MM.1S (cell line): Measurements from ENCODE around the gene IRX6.

Experiments
- DNase-seq: peaks from one replicate; pipeline ENCODE4 v3.0.0-alpha.2; 2015
- H2AFZ ChIP-seq: fragments of 300-600 bp; sonication (generic); 2 replicates; pipeline ENCODE4 v1.6.0; 2016; ENCODE audit warnings: antibody characterized with exemption, low read length
- H3F3A ChIP-seq: fragments of 300-600 bp; sonication (generic); 2 replicates; pipeline ENCODE4 v1.6.1; 2016; ENCODE audit warnings: mild to moderate bottlenecking, antibody characterized with exemption, low read length, moderate library complexity, mixed read lengths; ENCODE audit not compliant: insufficient read depth
- H3K27ac ChIP-seq: fragments of 300-600 bp; sonication (generic); 2 replicates; pipeline ENCODE4 v1.5.1; 2016; ENCODE audit warnings: mild to moderate bottlenecking, low read length
- H3K27me3 ChIP-seq: fragments of 300-600 bp; sonication (generic); replicated peaks from 2 replicates; pipeline ENCODE4 v1.6.0; 2016; ENCODE audit warnings: low read length; ENCODE audit not compliant: insufficient read depth
- H3K36me3 ChIP-seq: fragments of 300-600 bp; sonication (generic); replicated peaks from 2 replicates; pipeline ENCODE4 v1.6.1; 2016; ENCODE audit warnings: mild to moderate bottlenecking, low read length, mixed read lengths; ENCODE audit not compliant: insufficient read depth
- H3K4me1 ChIP-seq: fragments of 300-600 bp; sonication (generic); 2 replicates; pipeline ENCODE4 v1.6.1; 2016; ENCODE audit warnings: low read length, mixed read lengths
- H3K4me2 ChIP-seq: fragments of 300-600 bp; sonication (generic); 2 replicates; pipeline ENCODE4 v1.6.0; 2016; ENCODE audit warnings: low read depth, low read length
- H3K4me3 ChIP-seq: fragments of 300-600 bp; sonication (generic); 2 replicates; pipeline ENCODE4 v1.5.1; 2016; ENCODE audit warnings: low read length, mixed read lengths
- H3K79me2 ChIP-seq: fragments of 300-600 bp; sonication (generic); 2 replicates; pipeline ENCODE4 v1.6.1; 2016; ENCODE audit warnings: mixed run types, low read length, mixed read lengths
- H3K9ac ChIP-seq: fragments of 300-600 bp; sonication (generic); 2 replicates; pipeline ENCODE4 v1.6.1; 2016; ENCODE audit warnings: low read length, mixed read lengths
- H3K9me2 ChIP-seq: fragments of 300-600 bp; sonication (generic); replicated peaks from 2 replicates; pipeline ENCODE4 v1.6.1; 2016; ENCODE audit warnings: mild to moderate bottlenecking, low read length, mixed read lengths; ENCODE audit not compliant: insufficient read depth
- H3K9me3 ChIP-seq: fragments of 300-600 bp; sonication (generic); replicated peaks from 2 replicates; pipeline ENCODE4 v1.6.1; 2016; ENCODE audit warnings: mild to moderate bottlenecking, low read length, mixed read lengths; ENCODE audit not compliant: insufficient read depth
- H4K20me1 ChIP-seq: fragments of 300-600 bp; sonication (generic); 2 replicates; pipeline ENCODE4 v1.6.1; 2016; ENCODE audit warnings: mild to moderate bottlenecking, low read length, moderate library complexity, mixed read lengths; ENCODE audit not compliant: insufficient read depth
- EZH2 ChIP-seq: fragments of 300-600 bp; sonication (generic); optimal IDR thresholded peaks from 2 replicates; pipeline ENCODE3; 2017; ENCODE audit warnings: low read depth, mild to moderate bottlenecking, antibody characterized with exemption, low read length, mixed read lengths
- EZH2phosphoT487 ChIP-seq: fragments of 300-600 bp; sonication (generic); IDR thresholded peaks from 2 replicates; pipeline ENCODE4 v1.6.1; 2018; ENCODE audit warnings: antibody characterized with exemption, low read length
- TF ChIP-seq, protein P1 (sequence below): fragments of 300-600 bp; sonication (generic); IDR thresholded peaks from 2 replicates; pipeline ENCODE4 v1.5.1; 2016; ENCODE audit warnings: antibody characterized with exemption, low read length, mixed read lengths

Gene IRX6

DNA sequence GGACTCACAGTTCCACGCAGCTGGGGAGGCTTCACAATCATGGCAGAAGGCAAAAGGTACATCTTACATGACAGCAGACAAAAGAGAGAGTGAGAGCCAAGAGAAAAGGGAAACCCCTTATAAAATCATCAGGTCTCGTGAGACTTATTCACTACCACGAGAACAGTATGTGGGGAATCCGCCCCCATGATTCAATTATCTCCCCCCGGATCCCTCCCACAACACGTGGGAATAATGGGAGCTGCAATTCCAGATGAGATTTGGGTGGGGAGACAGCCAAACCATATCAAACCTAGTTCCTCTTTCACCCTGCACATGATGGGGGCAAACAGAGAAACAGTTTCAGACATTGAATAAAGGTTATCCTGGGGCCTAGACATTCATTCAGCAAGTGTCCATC, 32.2 kb upstream of the IRX6 start:
- Histone ChIP-seq H3K9ac (no peak overlapping the region), H3K27me3 (no peaks in the 10 kb centered on the region), H3K9me2 (no peaks in the 10 kb centered on the region), H3K4me1 (peaks cover 11% of the 10 kb centered on the region), H3K4me2 (no peak overlapping the region), H3K9me3 (no peaks in the 10 kb centered on the region), H3K4me3 (no peak overlapping the region), H3K79me2 (no peaks in the 10 kb centered on the region), H2AFZ (no peak overlapping the region), H3K27ac (no peak overlapping the region), H3F3A (no peaks in the 10 kb centered on the region), H4K20me1 (no peaks in the 10 kb centered on the region), H3K36me3 (no peaks in the 10 kb centered on the region)
- no peak for DNase-seq
- TF ChIP-seq, protein P1, sequence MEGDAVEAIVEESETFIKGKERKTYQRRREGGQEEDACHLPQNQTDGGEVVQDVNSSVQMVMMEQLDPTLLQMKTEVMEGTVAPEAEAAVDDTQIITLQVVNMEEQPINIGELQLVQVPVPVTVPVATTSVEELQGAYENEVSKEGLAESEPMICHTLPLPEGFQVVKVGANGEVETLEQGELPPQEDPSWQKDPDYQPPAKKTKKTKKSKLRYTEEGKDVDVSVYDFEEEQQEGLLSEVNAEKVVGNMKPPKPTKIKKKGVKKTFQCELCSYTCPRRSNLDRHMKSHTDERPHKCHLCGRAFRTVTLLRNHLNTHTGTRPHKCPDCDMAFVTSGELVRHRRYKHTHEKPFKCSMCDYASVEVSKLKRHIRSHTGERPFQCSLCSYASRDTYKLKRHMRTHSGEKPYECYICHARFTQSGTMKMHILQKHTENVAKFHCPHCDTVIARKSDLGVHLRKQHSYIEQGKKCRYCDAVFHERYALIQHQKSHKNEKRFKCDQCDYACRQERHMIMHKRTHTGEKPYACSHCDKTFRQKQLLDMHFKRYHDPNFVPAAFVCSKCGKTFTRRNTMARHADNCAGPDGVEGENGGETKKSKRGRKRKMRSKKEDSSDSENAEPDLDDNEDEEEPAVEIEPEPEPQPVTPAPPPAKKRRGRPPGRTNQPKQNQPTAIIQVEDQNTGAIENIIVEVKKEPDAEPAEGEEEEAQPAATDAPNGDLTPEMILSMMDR: no peak
- TF ChIP-seq EZH2phosphoT487 (no peak), EZH2 (no peak)

DNA sequence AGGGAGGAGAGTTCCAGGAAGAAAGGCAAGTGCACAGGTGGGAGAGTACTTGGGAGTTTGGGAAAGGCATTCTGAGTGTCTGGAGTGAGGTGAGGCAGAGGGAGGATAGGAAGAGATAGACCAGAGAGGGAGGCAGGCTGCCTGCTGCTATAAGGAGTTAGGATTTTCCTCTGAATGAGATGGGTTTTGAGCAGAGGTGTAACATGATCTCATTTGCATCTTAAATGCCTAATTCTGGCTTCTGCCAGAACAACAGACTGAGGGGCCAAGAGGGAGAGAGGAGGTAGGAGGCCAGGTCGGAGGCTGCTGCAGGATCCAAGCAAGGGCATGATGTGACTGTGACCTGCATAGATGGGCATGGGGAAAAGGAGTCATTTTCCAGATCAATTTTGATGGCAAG, 31.5 kb upstream of the IRX6 start:
- Histone ChIP-seq H3K9ac (no peak overlapping the region), H3K9me2 (no peaks in the 10 kb centered on the region), H3K27me3 (no peaks in the 10 kb centered on the region), H3K4me3 (no peak overlapping the region), H3K79me2 (no peaks in the 10 kb centered on the region), H4K20me1 (no peaks in the 10 kb centered on the region), H3K4me2 (no peak overlapping the region), H3K27ac (no peak overlapping the region), H3F3A (no peaks in the 10 kb centered on the region), H3K9me3 (no peaks in the 10 kb centered on the region), H2AFZ (no peak overlapping the region), H3K36me3 (no peaks in the 10 kb centered on the region), H3K4me1 (peaks cover 11% of the 10 kb centered on the region)
- no peak for DNase-seq
- no peak for TF ChIP-seq EZH2
- no peak for TF ChIP-seq EZH2phosphoT487
- TF ChIP-seq, protein P1: no peak

GRCh38 chr16:55294129-55294528, 29.9 kb upstream of the IRX6 start:
- Histone ChIP-seq H3K9ac (no peak overlapping the region), H3K4me3 (no peak overlapping the region), H3F3A (no peaks in the 10 kb centered on the region), H3K27me3 (no peaks in the 10 kb centered on the region), H3K9me2 (no peaks in the 10 kb centered on the region), H3K27ac (no peak overlapping the region), H3K36me3 (no peaks in the 10 kb centered on the region), H3K4me1 (peaks cover 11% of the 10 kb centered on the region), H4K20me1 (no peaks in the 10 kb centered on the region), H3K4me2 (no peak overlapping the region; the same call in 1 of the 2 replicates), H2AFZ (no peak overlapping the region), H3K9me3 (no peaks in the 10 kb centered on the region), H3K79me2 (no peaks in the 10 kb centered on the region)
- no peak for DNase-seq
- TF ChIP-seq EZH2 (no peak), EZH2phosphoT487 (no peak)
- TF ChIP-seq, protein P1: no peak
